GM18517 (cell line): ENCODE measurements around the gene TK1.
"Not testable (repeated sequence)": the region's sequence is repeated elsewhere in the genome, so short reads cannot be mapped to it uniquely, and the experiment has no call there.

Experiments
- ATAC-seq: cut with Tn5 transposase; IDR thresholded peaks from one replicate; pipeline ENCODE4 v1.9.1; 2021; ENCODE audit warnings: mild to moderate bottlenecking, moderate library complexity; ENCODE audit not compliant: unreplicated experiment

Gene TK1

DNA sequence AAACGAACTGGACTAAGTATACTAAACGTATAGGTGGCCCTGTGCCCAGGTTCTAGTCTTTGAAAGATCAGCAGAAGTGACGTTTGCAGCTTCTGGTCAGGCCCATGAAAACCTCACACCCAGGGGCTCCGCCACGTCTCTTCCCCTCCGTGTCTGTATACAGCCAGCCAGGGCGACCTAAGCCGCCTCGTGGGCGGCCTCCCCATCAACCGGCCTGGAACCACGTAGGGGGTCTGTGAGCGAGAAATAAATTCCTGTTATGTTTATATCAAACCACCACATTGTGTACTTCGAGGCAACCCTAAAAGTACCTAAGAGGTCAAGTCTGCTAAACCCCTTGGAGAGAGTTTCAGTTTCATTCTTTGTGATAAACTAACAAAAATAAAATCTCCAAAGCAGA is 6.8 kb downstream of the TK1 start:
- ATAC-seq: no peak

DNA sequence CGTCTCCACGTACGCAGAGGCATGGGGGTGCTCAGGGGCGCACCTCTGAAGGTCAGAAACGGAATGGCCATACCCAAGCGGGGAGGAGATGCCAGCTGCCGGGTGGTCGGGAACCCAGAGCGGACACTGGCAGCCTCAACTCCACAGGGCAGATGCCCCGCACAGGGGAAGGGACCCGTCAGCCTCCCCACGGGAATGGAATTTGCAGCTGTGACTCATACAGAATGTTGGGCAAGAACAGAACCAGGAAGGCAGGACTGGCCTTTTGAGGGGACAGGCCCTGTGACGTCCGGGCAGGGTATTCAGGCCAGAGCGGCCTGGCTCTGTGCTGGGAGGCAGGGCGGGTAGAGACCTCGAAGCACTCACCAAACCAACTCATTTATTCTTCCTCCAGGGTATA is 7.5 kb downstream of the TK1 start:
- no peak for ATAC-seq

DNA sequence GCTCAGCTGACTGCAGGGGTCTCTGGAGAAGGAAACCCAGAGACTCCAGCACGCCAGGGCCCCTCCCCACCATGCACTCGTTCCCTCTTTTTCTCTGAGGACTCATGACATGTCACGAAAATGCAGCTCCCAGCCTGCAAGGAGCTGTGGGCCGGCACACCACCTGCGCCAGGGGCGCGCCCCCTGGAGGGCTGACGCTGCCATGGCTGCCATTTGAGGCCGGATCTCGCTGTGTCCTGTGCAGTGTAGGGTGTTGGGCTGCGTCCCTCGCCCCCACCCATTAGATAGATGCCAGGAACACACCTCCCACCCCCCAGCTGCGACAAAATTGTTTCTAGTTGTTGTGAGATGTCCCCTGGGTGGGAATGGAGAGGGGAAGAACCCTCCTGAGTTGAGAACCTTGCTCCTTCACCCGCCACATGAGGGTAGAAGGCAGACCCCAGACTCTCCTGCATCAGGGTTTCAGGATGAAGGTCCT is 10.3 kb downstream of the TK1 start:
- no peak for ATAC-seq

DNA sequence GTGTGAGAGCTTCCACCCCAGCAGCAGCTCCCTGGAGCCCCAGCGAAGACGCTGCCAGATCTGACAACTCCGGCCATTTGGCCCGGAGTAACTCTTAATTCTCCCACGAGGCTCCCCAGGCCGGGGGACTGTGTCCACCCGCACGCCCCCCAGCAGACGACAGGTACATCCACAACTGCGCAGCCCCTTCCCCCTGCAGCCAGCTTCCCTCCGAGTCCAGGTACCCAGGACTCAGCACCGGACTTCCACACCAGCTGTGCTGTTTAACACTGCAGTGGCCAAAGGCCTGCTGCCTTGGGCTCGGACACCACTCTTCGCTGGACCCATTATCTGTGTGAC is 11.2 kb downstream of the TK1 start:
- ATAC-seq: no peak

DNA sequence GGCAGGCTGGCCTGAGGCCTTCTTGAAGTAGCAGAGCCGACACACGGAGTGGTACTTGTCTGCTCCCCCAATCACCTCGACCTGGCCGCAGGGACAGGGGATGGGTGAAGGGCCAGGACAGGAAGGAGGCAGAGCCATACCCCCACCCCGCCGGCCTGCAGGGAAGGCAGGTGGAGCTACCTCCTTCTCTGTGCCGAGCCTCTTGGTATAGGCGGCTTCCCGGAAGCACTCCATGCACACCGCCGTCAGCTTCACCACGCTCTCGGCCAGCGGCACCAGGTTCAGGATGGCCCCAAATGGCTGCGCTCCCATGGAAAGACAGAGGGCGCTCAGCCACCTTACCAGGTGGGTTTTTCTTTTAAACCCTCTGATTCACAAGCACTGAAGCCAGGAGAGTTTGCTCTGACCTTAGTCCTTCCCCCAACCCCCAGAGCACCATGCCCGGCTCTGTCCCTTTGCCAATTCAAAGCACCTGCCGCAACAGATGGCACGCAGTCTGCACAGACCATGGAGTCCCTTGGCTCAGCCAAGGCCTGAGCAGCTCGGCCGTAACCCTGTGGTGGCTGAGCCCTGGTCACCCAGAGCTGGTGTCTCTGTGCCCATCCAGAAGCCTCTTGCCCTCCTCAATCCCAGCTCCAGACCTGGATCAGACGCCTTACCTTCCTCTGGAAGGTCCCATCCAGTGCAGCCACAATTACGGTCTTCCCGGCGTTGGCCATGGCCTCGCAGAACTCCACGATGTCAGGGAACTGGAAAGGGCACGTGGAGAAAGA is 11.8 kb downstream of the TK1 start:
- ATAC-seq: no peak

DNA sequence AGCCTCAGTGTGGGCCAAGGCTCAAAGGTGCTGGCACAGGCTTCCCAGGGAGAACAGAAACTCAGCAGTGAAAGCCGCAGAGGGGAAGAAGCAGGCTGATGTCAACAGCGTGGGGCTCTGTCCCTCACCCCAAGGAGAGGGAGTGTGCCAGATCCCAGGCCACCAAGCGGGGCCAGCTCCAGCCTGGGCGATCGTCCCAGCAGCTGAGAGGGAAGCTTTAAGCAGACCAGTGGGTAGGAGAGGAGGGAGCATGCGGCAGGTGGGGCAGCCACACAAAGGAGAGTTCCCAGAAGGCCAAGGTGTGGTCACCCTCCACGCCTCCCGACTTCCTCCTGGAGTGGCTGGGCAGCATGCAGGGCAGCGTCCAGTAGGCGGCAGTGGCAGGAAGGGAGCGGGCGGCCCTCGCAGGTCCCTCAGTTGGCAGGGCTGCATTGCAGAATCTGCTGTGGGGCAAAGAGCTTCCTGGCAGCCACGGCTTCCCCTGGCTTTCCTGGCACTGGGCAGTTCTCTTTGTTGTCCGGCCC is 12.4 kb downstream of the TK1 start:
- no peak for ATAC-seq

DNA sequence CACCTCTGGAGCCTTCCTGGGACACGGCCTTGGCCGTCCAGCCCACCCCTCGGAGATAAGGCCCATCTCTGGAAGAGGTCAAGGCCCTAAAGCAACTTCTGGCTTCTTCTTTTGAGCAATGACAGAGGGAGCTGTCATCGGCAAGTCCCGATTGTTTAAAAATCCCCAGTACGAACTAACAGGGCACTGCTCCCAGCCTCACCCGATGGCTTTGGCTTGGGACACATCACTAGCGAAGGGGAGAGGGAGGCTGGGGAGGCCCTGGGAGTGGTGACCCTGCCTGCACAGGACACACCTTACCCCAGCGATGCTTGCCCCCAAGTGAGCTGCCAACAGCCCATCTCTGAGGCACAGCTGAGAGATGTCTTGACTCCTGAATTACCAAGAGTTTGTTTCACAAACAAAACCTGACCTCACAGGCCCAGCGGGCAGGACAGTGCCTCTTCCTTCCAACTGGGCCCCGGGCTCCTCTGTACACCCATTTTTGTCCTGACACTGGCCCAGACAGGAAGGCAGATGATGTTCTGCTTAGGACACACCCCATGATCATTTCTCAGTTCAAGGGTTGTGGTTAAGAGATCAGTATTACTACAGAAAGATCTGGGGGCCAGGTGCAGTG is 13.6 kb downstream of the TK1 start:
- ATAC-seq: no peak

DNA sequence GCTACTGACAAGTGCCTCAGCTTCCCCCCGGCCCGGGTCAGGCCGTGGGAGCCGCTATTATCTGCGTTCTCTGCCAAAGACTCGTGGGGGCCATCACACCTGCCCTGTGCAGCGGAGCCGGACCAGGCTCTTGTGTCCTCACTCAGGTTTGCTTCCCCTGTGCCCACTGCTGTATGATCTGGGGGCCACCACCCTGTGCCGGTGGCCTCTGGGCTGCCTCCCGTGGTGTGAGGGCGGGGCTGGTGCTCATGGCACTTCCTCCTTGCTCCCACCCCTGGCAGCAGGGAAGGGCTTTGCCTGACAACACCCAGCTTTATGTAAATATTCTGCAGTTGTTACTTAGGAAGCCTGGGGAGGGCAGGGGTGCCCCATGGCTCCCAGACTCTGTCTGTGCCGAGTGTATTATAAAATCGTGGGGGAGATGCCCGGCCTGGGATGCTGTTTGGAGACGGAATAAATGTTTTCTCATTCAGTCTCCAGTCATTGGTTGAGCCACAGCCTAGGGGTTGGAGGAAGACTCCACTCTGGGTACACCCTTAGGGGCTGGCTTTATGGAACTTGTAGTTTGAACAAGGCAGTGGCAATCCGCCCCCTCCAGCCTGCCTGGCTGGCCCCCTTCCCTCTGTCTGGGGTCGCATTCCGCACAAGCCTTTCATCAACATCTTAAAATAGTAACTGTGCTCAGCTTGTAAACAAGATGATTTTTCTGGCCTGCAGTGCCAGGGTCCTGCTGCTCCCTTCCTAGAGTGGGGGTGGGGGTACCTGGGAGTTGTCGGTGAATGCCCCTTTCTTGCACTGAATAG is 14.4 kb downstream of the TK1 start:
- ATAC-seq: no peak

DNA sequence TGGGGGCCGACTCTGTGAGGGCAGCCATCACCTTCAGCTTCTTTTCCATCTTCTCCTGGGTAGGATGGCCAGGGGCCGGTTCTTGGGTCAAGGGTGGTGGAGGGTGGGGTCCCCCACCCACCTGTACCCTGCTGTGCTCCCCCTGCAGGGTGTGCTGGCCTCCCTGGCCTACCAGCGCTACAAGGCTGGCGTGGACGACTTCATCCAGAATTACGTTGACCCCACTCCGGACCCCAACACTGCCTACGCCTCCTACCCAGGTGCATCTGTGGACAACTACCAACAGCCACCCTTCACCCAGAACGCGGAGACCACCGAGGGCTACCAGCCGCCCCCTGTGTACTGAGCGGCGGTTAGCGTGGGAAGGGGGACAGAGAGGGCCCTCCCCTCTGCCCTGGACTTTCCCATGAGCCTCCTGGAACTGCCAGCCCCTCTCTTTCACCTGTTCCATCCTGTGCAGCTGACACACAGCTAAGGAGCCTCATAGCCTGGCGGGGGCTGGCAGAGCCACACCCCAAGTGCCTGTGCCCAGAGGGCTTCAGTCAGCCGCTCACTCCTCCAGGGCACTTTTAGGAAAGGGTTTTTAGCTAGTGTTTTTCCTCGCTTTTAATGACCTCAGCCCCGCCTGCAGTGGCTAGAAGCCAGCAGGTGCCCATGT is 15.1 kb downstream of the TK1 start:
- not testable (repeated sequence) for ATAC-seq

DNA sequence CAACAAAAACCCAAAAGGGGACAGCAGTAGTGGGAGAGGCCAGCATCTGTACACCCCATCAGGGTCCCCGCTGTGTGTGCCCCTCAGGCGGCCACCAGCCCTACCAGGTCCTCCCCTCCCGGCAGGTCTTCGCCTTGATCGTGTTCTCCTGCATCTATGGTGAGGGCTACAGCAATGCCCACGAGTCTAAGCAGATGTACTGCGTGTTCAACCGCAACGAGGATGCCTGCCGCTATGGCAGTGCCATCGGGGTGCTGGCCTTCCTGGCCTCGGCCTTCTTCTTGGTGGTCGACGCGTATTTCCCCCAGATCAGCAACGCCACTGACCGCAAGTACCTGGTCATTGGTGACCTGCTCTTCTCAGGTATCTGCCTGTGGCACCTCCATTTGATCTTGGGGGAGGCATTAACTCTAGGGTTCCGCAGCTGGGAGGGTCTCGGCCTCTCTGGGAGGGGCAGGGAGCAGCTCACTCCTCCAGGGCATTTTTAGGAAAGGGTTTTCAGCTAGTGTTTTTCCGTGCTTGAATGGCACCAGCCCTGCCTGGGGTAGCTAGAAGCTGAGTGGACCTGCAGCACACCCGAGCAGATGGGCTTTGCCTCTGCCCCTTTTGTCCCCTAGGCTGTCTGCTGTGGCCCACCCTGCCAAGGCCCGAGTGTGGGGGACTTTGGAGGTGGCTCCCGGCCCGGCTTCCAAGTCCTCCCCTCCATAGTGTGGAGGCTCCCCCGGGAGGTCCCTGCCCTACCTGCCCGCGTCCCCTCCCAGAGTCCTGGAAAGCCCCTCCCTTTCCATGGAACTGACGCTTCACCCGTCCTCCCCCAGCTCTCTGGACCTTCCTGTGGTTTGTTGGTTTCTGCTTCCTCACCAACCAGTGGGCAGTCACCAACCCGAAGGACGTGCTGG is 15.9 kb downstream of the TK1 start:
- no peak for ATAC-seq

DNA sequence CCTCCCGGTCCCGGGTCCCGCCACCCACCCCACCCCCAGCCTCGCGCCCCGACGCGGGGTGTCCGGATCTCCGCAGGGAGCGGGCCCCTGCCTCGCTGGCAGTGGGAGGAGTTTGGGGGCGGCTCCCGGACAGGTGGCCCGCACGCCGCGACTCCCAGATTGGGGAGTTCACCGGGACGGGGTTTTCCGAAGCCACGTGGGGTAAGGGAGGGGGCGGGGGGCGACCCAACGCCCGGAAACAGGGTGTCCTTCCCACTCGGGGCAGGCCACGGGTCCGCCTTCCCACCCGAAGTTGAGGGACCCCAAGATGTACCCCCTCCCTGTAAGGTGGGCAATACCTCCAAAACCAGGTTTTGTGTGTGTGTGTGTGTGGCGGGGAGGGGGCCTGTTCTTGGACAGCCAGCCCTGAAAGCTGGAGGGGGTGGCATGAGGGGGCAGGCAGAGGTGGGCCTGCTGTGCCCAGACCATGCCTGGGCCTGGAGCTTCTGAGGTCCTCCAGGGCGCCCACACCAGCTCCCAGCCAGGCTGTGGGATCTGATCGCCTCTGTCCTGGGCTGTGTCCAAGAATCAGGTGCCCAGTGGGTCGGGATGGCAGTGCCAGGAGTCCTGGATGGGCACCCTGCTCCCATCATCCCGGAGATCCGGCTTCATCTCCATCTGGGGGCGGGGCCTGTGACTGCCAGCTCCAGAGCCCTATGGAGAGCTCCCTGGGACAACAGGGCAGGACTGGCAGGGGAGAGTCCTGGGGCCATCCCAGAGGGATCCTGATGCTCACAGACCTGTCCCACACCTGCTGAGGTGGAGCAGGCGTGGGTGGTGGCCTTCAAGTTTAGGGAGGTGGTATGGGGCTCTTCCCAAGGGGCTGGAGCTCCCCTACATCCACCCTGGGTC is 17.7 kb downstream of the TK1 start:
- ATAC-seq: no peak

DNA sequence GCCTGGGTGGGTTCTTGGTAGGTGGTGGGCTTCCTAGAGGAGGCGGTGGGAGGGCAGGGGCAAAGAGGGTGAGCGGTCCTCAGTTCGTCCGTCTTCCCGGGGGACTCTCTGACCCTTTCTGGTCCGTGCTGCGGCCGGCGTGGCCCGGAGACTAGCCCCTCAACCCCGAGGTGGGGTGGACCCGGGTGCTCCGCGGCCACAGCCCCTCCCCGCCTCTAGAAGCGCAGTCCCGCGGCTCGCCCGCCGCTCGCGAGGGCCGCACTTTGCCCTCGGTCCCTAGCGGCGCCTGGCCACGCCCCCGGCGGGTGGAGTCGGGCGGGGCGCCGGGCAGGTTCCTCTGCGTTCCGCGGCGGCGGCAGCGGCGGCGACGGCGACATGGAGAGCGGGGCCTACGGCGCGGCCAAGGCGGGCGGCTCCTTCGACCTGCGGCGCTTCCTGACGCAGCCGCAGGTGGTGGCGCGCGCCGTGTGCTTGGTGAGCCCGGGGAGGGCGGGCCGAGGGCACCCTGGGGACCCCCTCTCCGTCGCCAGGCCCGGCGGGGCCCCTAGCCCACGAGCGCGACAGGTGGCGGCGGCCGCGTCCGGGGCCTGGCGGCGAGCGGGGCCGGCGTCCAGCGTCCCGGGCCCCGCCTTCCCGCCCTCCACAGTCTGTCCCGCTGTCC is 18.5 kb downstream of the TK1 start, which contains the start of gene SYNGR2:
SYNGR2 (plus strand) TSS at position 340 of the 661 bp plus-strand sequence; CDS start at position 376, 36 bp downstream.
- ATAC-seq: no peak

DNA sequence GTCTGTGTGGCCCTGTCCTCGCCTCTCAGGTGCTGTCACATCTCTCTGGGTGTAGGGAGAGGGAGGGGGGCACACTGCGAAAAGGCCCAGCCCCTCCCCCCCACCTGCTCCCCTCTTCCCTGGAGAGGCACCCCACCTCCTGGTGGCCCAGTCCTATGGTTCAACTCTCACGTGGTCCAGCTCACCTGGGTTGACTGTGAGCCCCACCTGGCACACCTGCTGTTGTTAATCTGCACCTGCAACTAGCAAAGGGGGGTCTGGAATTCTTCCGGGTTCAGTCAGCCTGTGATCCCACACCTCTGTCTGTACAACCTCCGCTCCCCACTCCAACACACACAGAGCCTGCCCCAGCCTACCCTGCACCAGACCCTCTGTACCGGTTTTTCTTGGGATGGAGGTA is 20.4 kb downstream of the TK1 start:
- ATAC-seq: no peak

DNA sequence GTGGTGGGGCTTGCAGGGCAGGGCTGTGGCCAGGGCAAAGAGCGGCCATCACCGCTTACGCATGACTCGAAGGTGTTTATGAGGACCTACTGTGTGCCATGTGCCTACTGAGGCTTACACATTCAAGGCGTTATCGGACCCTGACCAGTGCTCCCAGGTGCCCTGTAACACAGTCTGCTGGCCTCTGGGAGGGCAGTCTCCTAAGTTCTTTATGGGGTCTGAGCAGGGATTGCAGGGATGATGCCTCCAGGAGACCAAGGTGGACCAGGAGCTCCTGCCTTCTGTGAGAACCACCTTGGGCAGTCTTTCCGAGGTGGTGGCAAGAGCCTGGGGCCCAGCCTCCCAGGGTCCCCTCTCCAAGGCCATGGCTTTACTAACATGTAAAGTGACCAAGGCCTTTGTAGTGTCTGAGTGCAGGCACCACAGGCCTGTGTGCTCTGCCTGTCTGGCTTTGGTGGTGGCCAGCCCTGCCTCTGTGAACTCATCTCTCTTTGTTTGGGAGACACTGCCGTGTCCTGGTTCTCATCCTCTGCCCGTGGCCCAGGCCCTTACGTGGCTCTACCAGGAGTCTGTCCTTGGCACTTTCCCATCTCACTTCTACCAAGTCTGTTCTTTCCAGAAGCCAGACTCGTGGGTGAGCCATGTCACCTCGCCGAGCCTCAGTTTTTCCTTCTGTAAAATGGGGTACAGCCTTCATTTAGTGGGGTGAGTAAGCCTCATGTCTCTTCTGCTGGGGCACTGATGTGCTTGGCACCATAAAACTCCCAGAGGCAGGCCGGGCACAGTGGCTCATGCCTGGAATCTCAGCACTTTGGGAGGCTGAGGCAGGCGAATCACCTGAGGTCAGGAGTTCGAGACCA is 21.9 kb downstream of the TK1 start:
- no peak for ATAC-seq

DNA sequence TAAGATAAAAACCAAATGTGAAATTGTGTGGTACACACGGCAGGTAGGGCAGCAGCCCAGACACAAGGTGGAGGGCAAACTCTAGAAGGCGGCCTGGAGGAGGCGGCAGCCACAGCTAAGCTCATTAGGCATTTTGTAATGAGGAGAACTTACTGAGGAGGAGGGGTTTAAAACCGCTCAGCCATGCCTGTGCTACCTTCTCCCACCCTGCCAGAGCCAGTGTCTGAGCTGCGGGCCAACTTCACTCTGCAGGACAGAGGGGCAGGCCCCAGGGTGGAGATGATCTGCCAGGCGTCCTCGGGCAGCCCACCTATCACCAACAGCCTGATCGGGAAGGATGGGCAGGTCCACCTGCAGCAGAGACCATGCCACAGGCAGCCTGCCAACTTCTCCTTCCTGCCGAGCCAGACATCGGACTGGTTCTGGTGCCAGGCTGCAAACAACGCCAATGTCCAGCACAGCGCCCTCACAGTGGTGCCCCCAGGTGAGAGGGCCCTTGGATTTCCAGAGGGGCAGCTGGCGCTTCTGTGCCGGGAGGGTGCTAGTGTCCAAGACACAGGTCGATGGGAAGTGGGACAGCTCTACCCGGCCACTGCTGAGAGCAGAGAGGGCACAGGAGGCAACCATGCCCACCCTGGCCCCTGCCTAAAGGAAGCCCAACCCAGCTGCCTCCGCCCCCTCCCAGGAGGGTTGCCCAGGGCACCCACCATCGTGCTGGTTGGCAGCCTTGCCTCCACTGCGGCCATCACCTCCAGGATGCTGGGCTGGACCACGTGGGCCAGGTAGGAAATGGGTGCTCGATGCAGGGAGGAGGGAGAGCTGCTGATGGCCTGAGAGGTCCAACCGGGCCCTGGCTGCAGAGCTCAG is 22.7 kb downstream of the TK1 start:
- no peak for ATAC-seq

DNA sequence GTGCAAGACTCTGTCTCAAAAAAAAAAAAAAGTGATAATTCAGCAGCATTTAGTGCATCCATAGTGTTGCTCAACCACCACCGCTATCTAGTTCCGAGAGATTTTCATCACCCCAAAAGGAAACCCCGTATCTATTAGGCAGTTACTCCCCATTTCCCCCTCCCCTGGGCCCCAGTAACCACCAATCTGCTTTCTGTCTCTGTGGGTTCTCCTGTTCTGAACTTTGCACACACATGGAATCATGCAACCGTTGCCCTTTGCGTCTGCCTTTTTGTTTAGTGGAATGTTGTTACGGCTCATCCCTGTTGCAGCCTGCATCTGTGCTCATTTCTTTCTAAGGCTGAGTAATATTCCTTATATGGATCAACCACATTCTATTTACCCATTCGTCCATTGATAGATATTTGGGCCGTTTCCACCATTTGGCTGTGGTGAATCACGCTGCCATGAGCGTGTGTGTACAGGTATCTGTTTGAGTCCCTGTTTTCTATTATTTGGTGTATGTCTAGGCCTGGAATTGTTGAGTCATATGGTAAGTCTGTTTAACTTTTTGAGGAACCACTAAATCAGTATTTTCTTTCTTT is 27.2 kb downstream of the TK1 start:
- ATAC-seq: no peak
